Measurements from ENCODE around the gene SPHK1.

The SPHK1 gene

GRCh38 chr17:76388966-76389888, 4.8 kb downstream of the SPHK1 start:
- no peaks in the 10 kb centered on the region for H3K9me3 ChIP-seq (ENCODE audit: control insufficient read depth, low read length)
- H3K36me3 ChIP-seq (ENCODE audit: control insufficient read depth, insufficient read depth, low read length, severe bottlenecking) = peaks cover 29% of the 10 kb centered on the region
- no peaks in the 10 kb centered on the region for H3K27me3 ChIP-seq (replicated peaks; ENCODE audit: control insufficient read depth, insufficient read depth, low read length)
- H3K4me3 ChIP-seq (ENCODE audit: low read length) = no peak overlapping the region
- peaks cover 19% of the 10 kb centered on the region for H3K4me1 ChIP-seq (ENCODE audit: control insufficient read depth, insufficient read depth, low read length)
- no peak for DNase-seq (ENCODE audit: low read depth)
- no peak overlapping the region for H3K9ac ChIP-seq (ENCODE audit: low read length)

GRCh38 chr17:76390003-76390421, 5.6 kb downstream of the SPHK1 start:
- Histone ChIP-seq H3K36me3 (ENCODE audit: control insufficient read depth, insufficient read depth, low read length, severe bottlenecking) (peaks cover 32% of the 10 kb centered on the region), H3K4me3 (ENCODE audit: low read length) (no peak overlapping the region), H3K9ac (ENCODE audit: low read length) (no peak overlapping the region), H3K27me3 (replicated peaks; ENCODE audit: control insufficient read depth, insufficient read depth, low read length) (no peaks in the 10 kb centered on the region), H3K4me1 (ENCODE audit: control insufficient read depth, insufficient read depth, low read length) (peaks cover 19% of the 10 kb centered on the region), H3K9me3 (ENCODE audit: control insufficient read depth, low read length) (no peaks in the 10 kb centered on the region)
- DNase-seq (ENCODE audit: low read depth) = no peak

- no peak overlapping the region for H3K4me3 ChIP-seq (ENCODE audit: low read length)
- peaks cover 42% of the 10 kb centered on the region for H3K36me3 ChIP-seq (ENCODE audit: control insufficient read depth, insufficient read depth, low read length, severe bottlenecking)
- H3K9me3 ChIP-seq (ENCODE audit: control insufficient read depth, low read length) = no peaks in the 10 kb centered on the region
- DNase-seq (ENCODE audit: low read depth) = no peak
- peaks cover 12% of the 10 kb centered on the region for H3K4me1 ChIP-seq (ENCODE audit: control insufficient read depth, insufficient read depth, low read length)
- no peaks in the 10 kb centered on the region for H3K27me3 ChIP-seq (replicated peaks; ENCODE audit: control insufficient read depth, insufficient read depth, low read length)
- no peak overlapping the region for H3K9ac ChIP-seq (ENCODE audit: low read length)
Measured at GRCh38 chr17:76391200-76391715, 6.8 kb downstream of the SPHK1 start.

GRCh38 chr17:76394166-76394565, 9.8 kb downstream of the SPHK1 start:
- no peaks in the 10 kb centered on the region for H3K9me3 ChIP-seq (ENCODE audit: control insufficient read depth, low read length)
- H3K4me1 ChIP-seq (ENCODE audit: control insufficient read depth, insufficient read depth, low read length) = no peaks in the 10 kb centered on the region
- peaks cover 66% of the 10 kb centered on the region for H3K36me3 ChIP-seq (ENCODE audit: control insufficient read depth, insufficient read depth, low read length, severe bottlenecking)
- DNase-seq (ENCODE audit: low read depth) = no peak
- no peak overlapping the region for H3K4me3 ChIP-seq (ENCODE audit: low read length)
- no peak overlapping the region for H3K9ac ChIP-seq (ENCODE audit: low read length)
- no peaks in the 10 kb centered on the region for H3K27me3 ChIP-seq (replicated peaks; ENCODE audit: control insufficient read depth, insufficient read depth, low read length)

- Histone ChIP-seq H3K9ac (ENCODE audit: low read length) (no peak overlapping the region), H3K4me1 (ENCODE audit: control insufficient read depth, insufficient read depth, low read length) (no peaks in the 10 kb centered on the region), H3K4me3 (ENCODE audit: low read length) (no peak overlapping the region), H3K36me3 (ENCODE audit: control insufficient read depth, insufficient read depth, low read length, severe bottlenecking) (peaks cover 72% of the 10 kb centered on the region), H3K9me3 (ENCODE audit: control insufficient read depth, low read length) (no peaks in the 10 kb centered on the region), H3K27me3 (replicated peaks; ENCODE audit: control insufficient read depth, insufficient read depth, low read length) (no peaks in the 10 kb centered on the region)
- DNase-seq (ENCODE audit: low read depth) = no peak
Measured at GRCh38 chr17:76395980-76396379, 11.6 kb downstream of the SPHK1 start.

- H3K36me3 ChIP-seq (ENCODE audit: control insufficient read depth, insufficient read depth, low read length, severe bottlenecking) = peaks cover 72% of the 10 kb centered on the region
- no peak overlapping the region for H3K4me3 ChIP-seq (ENCODE audit: low read length)
- H3K4me1 ChIP-seq (ENCODE audit: control insufficient read depth, insufficient read depth, low read length) = no peaks in the 10 kb centered on the region
- H3K27me3 ChIP-seq (replicated peaks; ENCODE audit: control insufficient read depth, insufficient read depth, low read length) = no peaks in the 10 kb centered on the region
- no peak overlapping the region for H3K9ac ChIP-seq (ENCODE audit: low read length)
- no peaks in the 10 kb centered on the region for H3K9me3 ChIP-seq (ENCODE audit: control insufficient read depth, low read length)
- DNase-seq (ENCODE audit: low read depth) = no peak
Measured at GRCh38 chr17:76397184-76397583, 12.8 kb downstream of the SPHK1 start.

- peak; percentile 93 for DNase-seq (ENCODE audit: low read depth)
- Histone ChIP-seq H3K27me3 (replicated peaks; ENCODE audit: control insufficient read depth, insufficient read depth, low read length) (no peaks in the 10 kb centered on the region), H3K36me3 (ENCODE audit: control insufficient read depth, insufficient read depth, low read length, severe bottlenecking) (peaks cover 79% of the 10 kb centered on the region), H3K9me3 (ENCODE audit: control insufficient read depth, low read length) (no peaks in the 10 kb centered on the region), H3K4me1 (ENCODE audit: control insufficient read depth, insufficient read depth, low read length) (no peaks in the 10 kb centered on the region), H3K9ac (ENCODE audit: low read length) (no peak overlapping the region), H3K4me3 (ENCODE audit: low read length) (no peak overlapping the region)
Measured at GRCh38 chr17:76397687-76398522, 13.5 kb downstream of the SPHK1 start.

GRCh38 chr17:76398523-76399174, 14.2 kb downstream of the SPHK1 start:
- H3K4me1 ChIP-seq (ENCODE audit: control insufficient read depth, insufficient read depth, low read length) = no peaks in the 10 kb centered on the region
- no peaks in the 10 kb centered on the region for H3K9me3 ChIP-seq (ENCODE audit: control insufficient read depth, low read length)
- peaks cover 85% of the 10 kb centered on the region for H3K36me3 ChIP-seq (ENCODE audit: control insufficient read depth, insufficient read depth, low read length, severe bottlenecking)
- no peak overlapping the region for H3K4me3 ChIP-seq (ENCODE audit: low read length)
- H3K9ac ChIP-seq (ENCODE audit: low read length) = no peak overlapping the region
- H3K27me3 ChIP-seq (replicated peaks; ENCODE audit: control insufficient read depth, insufficient read depth, low read length) = no peaks in the 10 kb centered on the region
- no peak for DNase-seq (ENCODE audit: low read depth)

- H3K9me3 ChIP-seq (ENCODE audit: control insufficient read depth, low read length) = no peaks in the 10 kb centered on the region
- H3K9ac ChIP-seq (ENCODE audit: low read length) = no peak overlapping the region
- H3K4me3 ChIP-seq (ENCODE audit: low read length) = no peak overlapping the region
- H3K36me3 ChIP-seq (ENCODE audit: control insufficient read depth, insufficient read depth, low read length, severe bottlenecking) = peaks cover 79% of the 10 kb centered on the region
- DNase-seq (ENCODE audit: low read depth) = no peak
- H3K4me1 ChIP-seq (ENCODE audit: control insufficient read depth, insufficient read depth, low read length) = peaks cover 3% of the 10 kb centered on the region
- no peaks in the 10 kb centered on the region for H3K27me3 ChIP-seq (replicated peaks; ENCODE audit: control insufficient read depth, insufficient read depth, low read length)
Measured at GRCh38 chr17:76399175-76400172, 15.1 kb downstream of the SPHK1 start.

GRCh38 chr17:76402711-76403110, 18.3 kb downstream of the SPHK1 start:
- Histone ChIP-seq H3K9me3 (ENCODE audit: control insufficient read depth, low read length) (no peaks in the 10 kb centered on the region), H3K4me1 (ENCODE audit: control insufficient read depth, insufficient read depth, low read length) (peaks cover 10% of the 10 kb centered on the region), H3K9ac (ENCODE audit: low read length) (no peak overlapping the region), H3K4me3 (ENCODE audit: low read length) (no peak overlapping the region), H3K36me3 (ENCODE audit: control insufficient read depth, insufficient read depth, low read length, severe bottlenecking) (peaks cover 55% of the 10 kb centered on the region), H3K27me3 (replicated peaks; ENCODE audit: control insufficient read depth, insufficient read depth, low read length) (no peaks in the 10 kb centered on the region)
- DNase-seq (ENCODE audit: low read depth) = no peak

All from adipocyte (in vitro differentiated cells).